Measurements from ENCODE around the gene MECR.

Gene MECR

DNA sequence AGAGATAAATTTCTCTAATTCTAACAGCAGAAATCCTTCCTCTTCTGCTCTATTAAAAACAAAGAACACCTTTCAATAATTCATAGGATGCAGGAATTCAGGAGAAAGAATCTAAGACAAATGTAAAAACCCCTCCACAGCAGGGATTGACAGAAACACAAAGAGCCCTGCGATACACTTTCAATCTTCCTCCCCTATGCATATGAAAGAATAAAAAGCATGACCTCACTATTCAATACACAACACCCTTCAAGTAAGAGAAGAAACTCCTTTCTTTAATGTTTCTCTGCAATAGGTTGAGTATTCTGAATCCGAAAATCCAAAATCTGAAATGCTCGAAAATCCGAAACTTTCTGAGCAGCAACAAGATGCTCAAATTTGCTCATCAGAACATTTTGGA is 66.1 kb downstream of the MECR start:
- no peak overlapping the region for H3K4me2 ChIP-seq (ENCODE audit: low read length)
- TF ChIP-seq, protein P1, sequence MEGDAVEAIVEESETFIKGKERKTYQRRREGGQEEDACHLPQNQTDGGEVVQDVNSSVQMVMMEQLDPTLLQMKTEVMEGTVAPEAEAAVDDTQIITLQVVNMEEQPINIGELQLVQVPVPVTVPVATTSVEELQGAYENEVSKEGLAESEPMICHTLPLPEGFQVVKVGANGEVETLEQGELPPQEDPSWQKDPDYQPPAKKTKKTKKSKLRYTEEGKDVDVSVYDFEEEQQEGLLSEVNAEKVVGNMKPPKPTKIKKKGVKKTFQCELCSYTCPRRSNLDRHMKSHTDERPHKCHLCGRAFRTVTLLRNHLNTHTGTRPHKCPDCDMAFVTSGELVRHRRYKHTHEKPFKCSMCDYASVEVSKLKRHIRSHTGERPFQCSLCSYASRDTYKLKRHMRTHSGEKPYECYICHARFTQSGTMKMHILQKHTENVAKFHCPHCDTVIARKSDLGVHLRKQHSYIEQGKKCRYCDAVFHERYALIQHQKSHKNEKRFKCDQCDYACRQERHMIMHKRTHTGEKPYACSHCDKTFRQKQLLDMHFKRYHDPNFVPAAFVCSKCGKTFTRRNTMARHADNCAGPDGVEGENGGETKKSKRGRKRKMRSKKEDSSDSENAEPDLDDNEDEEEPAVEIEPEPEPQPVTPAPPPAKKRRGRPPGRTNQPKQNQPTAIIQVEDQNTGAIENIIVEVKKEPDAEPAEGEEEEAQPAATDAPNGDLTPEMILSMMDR (IDR thresholded peaks at IDR 0.05; ENCODE audit: low read depth, low read length), result no peak
- TF ChIP-seq EZH2phosphoT487 (IDR thresholded peaks at IDR 0.05; ENCODE audit: low read depth), result no peak
- H3K4me3 ChIP-seq (ENCODE audit: low read length), result no peak overlapping the region
- peaks cover 48% of the 10 kb centered on the region for H3K36me3 ChIP-seq (replicated peaks; ENCODE audit: low read depth, low read length)
- H3K79me2 ChIP-seq (ENCODE audit: low read length), result peaks cover 96% of the 10 kb centered on the region
- peaks cover 71% of the 10 kb centered on the region for H4K20me1 ChIP-seq (ENCODE audit: insufficient read depth, low read length)
- no peaks in the 10 kb centered on the region for H3K4me1 ChIP-seq (ENCODE audit: low read length)
- H3K27ac ChIP-seq (ENCODE audit: low read length), result no peak overlapping the region
- H3K9me3 ChIP-seq (ENCODE audit: insufficient read depth, low read length), result no peaks in the 10 kb centered on the region
- H3K9ac ChIP-seq (ENCODE audit: low read length), result no peak overlapping the region
- H3K27me3 ChIP-seq (ENCODE audit: low read depth, low read length), result no peaks in the 10 kb centered on the region
- H2AFZ ChIP-seq (ENCODE audit: low read depth, low read length), result no peak overlapping the region

- H3K9me3 ChIP-seq (ENCODE audit: insufficient read depth, low read length), result no peaks in the 10 kb centered on the region
- no peak overlapping the region for H2AFZ ChIP-seq (ENCODE audit: low read depth, low read length)
- H3K4me1 ChIP-seq (ENCODE audit: low read length), result no peaks in the 10 kb centered on the region
- H3K4me2 ChIP-seq (ENCODE audit: low read length), result no peak overlapping the region
- no peak overlapping the region for H3K27ac ChIP-seq (ENCODE audit: low read length)
- TF ChIP-seq, protein P1 (IDR thresholded peaks at IDR 0.05; ENCODE audit: low read depth, low read length), result no peak
- no peak for TF ChIP-seq EZH2phosphoT487 (IDR thresholded peaks at IDR 0.05; ENCODE audit: low read depth)
- peaks cover 56% of the 10 kb centered on the region for H4K20me1 ChIP-seq (ENCODE audit: insufficient read depth, low read length)
- no peak overlapping the region for H3K9ac ChIP-seq (ENCODE audit: low read length)
- no peaks in the 10 kb centered on the region for H3K27me3 ChIP-seq (ENCODE audit: low read depth, low read length)
- H3K4me3 ChIP-seq (ENCODE audit: low read length), result no peak overlapping the region
- peaks cover 76% of the 10 kb centered on the region for H3K79me2 ChIP-seq (ENCODE audit: low read length)
- H3K36me3 ChIP-seq (replicated peaks; ENCODE audit: low read depth, low read length), result peaks cover 52% of the 10 kb centered on the region
These were observed 68.1 kb downstream of the MECR start for GRCh38 chr1:29162476-29163138.

GRCh38 chr1:29162025-29162424 is 68.7 kb downstream of the MECR start:
- H3K27me3 ChIP-seq (ENCODE audit: low read depth, low read length), result no peaks in the 10 kb centered on the region
- no peaks in the 10 kb centered on the region for H3K9me3 ChIP-seq (ENCODE audit: insufficient read depth, low read length)
- H3K27ac ChIP-seq (ENCODE audit: low read length), result no peak overlapping the region
- no peaks in the 10 kb centered on the region for H3K4me1 ChIP-seq (ENCODE audit: low read length)
- no peak for TF ChIP-seq EZH2phosphoT487 (IDR thresholded peaks at IDR 0.05; ENCODE audit: low read depth)
- TF ChIP-seq, protein P1 (IDR thresholded peaks at IDR 0.05; ENCODE audit: low read depth, low read length), result no peak
- no peak overlapping the region for H2AFZ ChIP-seq (ENCODE audit: low read depth, low read length)
- peaks cover 71% of the 10 kb centered on the region for H3K79me2 ChIP-seq (ENCODE audit: low read length)
- H4K20me1 ChIP-seq (ENCODE audit: insufficient read depth, low read length), result peaks cover 56% of the 10 kb centered on the region
- H3K4me2 ChIP-seq (ENCODE audit: low read length), result no peak overlapping the region
- no peak overlapping the region for H3K4me3 ChIP-seq (ENCODE audit: low read length)
- peaks cover 54% of the 10 kb centered on the region for H3K36me3 ChIP-seq (replicated peaks; ENCODE audit: low read depth, low read length)
- H3K9ac ChIP-seq (ENCODE audit: low read length), result no peak overlapping the region

- Histone ChIP-seq H3K9ac (ENCODE audit: low read length) (no peak overlapping the region), H3K36me3 (replicated peaks; ENCODE audit: low read depth, low read length) (peaks cover 36% of the 10 kb centered on the region), H3K4me1 (ENCODE audit: low read length) (no peaks in the 10 kb centered on the region), H3K27ac (ENCODE audit: low read length) (no peak overlapping the region), H3K79me2 (ENCODE audit: low read length) (peaks cover 48% of the 10 kb centered on the region), H4K20me1 (ENCODE audit: insufficient read depth, low read length) (peaks cover 39% of the 10 kb centered on the region), H2AFZ (ENCODE audit: low read depth, low read length) (no peak overlapping the region), H3K4me2 (ENCODE audit: low read length) (no peak overlapping the region), H3K9me3 (ENCODE audit: insufficient read depth, low read length) (no peaks in the 10 kb centered on the region), H3K27me3 (ENCODE audit: low read depth, low read length) (no peaks in the 10 kb centered on the region), H3K4me3 (ENCODE audit: low read length) (no peak overlapping the region)
- TF ChIP-seq, protein P1 (IDR thresholded peaks at IDR 0.05; ENCODE audit: low read depth, low read length), result no peak
- no peak for TF ChIP-seq EZH2phosphoT487 (IDR thresholded peaks at IDR 0.05; ENCODE audit: low read depth)
These were observed 71.0 kb downstream of the MECR start for GRCh38 chr1:29159773-29160172.

Data from OCI-LY3 (cell line).